HEK293 (cell line): ENCODE measurements around the gene LYPD3.
A peak's percentile ranks its signal among the peaks of the same experiment; 100 is the strongest.

ENCODE experiments used
- CTCF ChIA-PET: fragments of 350-600 bp; formaldehyde crosslinking; extraction: SDS; loops from one replicate; lab custom pipeline; 2021; ENCODE audit warnings: antibody characterized with exemption; lab: Yijun Ruan, JAX
- POLR2A ChIA-PET: fragments of 300-600 bp; formaldehyde crosslinking; extraction: SDS; loops from one replicate; lab custom pipeline; 2020; ENCODE audit warnings: antibody characterized with exemption, inconsistent platforms; lab: Yijun Ruan, JAX
- H3K27ac ChIP-seq: fragments of 200-500 bp; sonication (Bioruptor generic); 2 replicates; pipeline ENCODE4 v1.5.1; 2014; ENCODE audit warnings: low read depth, low read length, control low read depth, inconsistent platforms; ENCODE audit errors: extremely low read depth
- H3K36me3 ChIP-seq, 2 experiments: fragments of 200-500 bp in 1 of 2; sonication (Bioruptor generic) in 1 of 2; 1 replicate in 1 of 2; 2 replicates in 1 of 2; pipeline ENCODE4 v1.5.1; 2014 to 2017; ENCODE audit warnings: inconsistent platforms in 2 of 2, low read length in 2 of 2; ENCODE audit not compliant: control insufficient read depth in 2 of 2, insufficient read depth in 1 of 2
- H3K4me1 ChIP-seq: fragments of 200-500 bp; sonication (Bioruptor generic); 2 replicates; pipeline ENCODE4 v1.5.1; 2014; ENCODE audit warnings: mild to moderate bottlenecking, low read length, inconsistent platforms; ENCODE audit not compliant: control insufficient read depth, insufficient read depth
- H3K4me3 ChIP-seq: 2 replicates; pipeline ENCODE4 v1.5.1; 2011; ENCODE audit warnings: low read depth, mild to moderate bottlenecking, control low read depth, low read length, moderate library complexity
- H3K9me3 ChIP-seq: fragments of 200-500 bp; sonication (Bioruptor generic); 2 replicates; pipeline ENCODE4 v1.5.1; 2014; ENCODE audit warnings: low read depth, low read length, inconsistent platforms; ENCODE audit not compliant: control insufficient read depth, insufficient read depth
- GLIS2 ChIP-seq: fragments of 450-650 bp; formaldehyde crosslinking; IDR thresholded peaks from 2 replicates; pipeline ENCODE4 v1.5.1; 2016; ENCODE audit warnings: missing biosample characterization, missing genetic modification characterization
- IKZF3 ChIP-seq: fragments of 450-650 bp; IDR thresholded peaks from 2 replicates; pipeline ENCODE4 v1.5.0; 2018; ENCODE audit warnings: missing biosample characterization, mild to moderate bottlenecking, missing genetic modification characterization, moderate library complexity
- SALL2 ChIP-seq: fragments of 450-650 bp; formaldehyde crosslinking; IDR thresholded peaks from 2 replicates; pipeline ENCODE4 v1.5.0; 2017; ENCODE audit warnings: missing biosample characterization, mild to moderate bottlenecking, missing genetic modification characterization, borderline replicate concordance
- SP7 ChIP-seq: fragments of 450-650 bp; formaldehyde crosslinking; IDR thresholded peaks from 2 replicates; pipeline ENCODE4 v1.5.1; 2016; ENCODE audit warnings: missing biosample characterization, missing genetic modification characterization
- WT1 ChIP-seq: fragments of 450-650 bp; formaldehyde crosslinking; IDR thresholded peaks from 2 replicates; pipeline ENCODE4 v1.5.1; 2016; ENCODE audit warnings: missing biosample characterization, missing genetic modification characterization
- ZNF114 ChIP-seq: fragments of 450-650 bp; formaldehyde crosslinking; IDR thresholded peaks from 2 replicates; pipeline ENCODE4 v1.5.0; 2017; ENCODE audit warnings: missing biosample characterization, missing genetic modification characterization
- ZNF121 ChIP-seq: fragments of 450-650 bp; formaldehyde crosslinking; IDR thresholded peaks from 2 replicates; pipeline ENCODE4 v1.5.1; 2016; ENCODE audit warnings: missing biosample characterization, missing genetic modification characterization
- ZNF175 ChIP-seq: fragments of 450-650 bp; formaldehyde crosslinking; IDR thresholded peaks from 2 replicates; pipeline ENCODE4 v1.5.1; 2016; ENCODE audit warnings: missing biosample characterization, missing genetic modification characterization
- ZNF239 ChIP-seq: fragments of 450-650 bp; formaldehyde crosslinking; IDR thresholded peaks from 2 replicates; pipeline ENCODE4 v1.5.1; 2016; ENCODE audit warnings: missing biosample characterization, missing genetic modification characterization
- ZNF26 ChIP-seq: fragments of 450-650 bp; formaldehyde crosslinking; IDR thresholded peaks from 2 replicates; pipeline ENCODE4 v1.5.1; 2016; ENCODE audit warnings: missing biosample characterization, missing genetic modification characterization
- ZNF311 ChIP-seq: fragments of 450-650 bp; formaldehyde crosslinking; IDR thresholded peaks from 2 replicates; pipeline ENCODE4 v1.5.1; 2017; ENCODE audit warnings: missing biosample characterization, missing genetic modification characterization, borderline replicate concordance
- ZNF335 ChIP-seq: fragments of 450-650 bp; formaldehyde crosslinking; conservative IDR thresholded peaks from 2 replicates; pipeline ENCODE4 v1.5.1; 2016; ENCODE audit warnings: missing biosample characterization, missing genetic modification characterization
- ZNF362 ChIP-seq: fragments of 450-650 bp; formaldehyde crosslinking; IDR thresholded peaks from 2 replicates; pipeline ENCODE4 v1.5.1; 2016; ENCODE audit warnings: missing biosample characterization, missing genetic modification characterization
- ZNF37A ChIP-seq: fragments of 450-650 bp; IDR thresholded peaks from 2 replicates; pipeline ENCODE4 v1.5.1; 2018; ENCODE audit warnings: missing biosample characterization, missing genetic modification characterization
- ZNF501 ChIP-seq: fragments of 450-650 bp; formaldehyde crosslinking; IDR thresholded peaks from 2 replicates; pipeline ENCODE4 v1.5.1; 2016; ENCODE audit warnings: missing biosample characterization, missing genetic modification characterization
- ZNF518A ChIP-seq: fragments of 450-650 bp; formaldehyde crosslinking; conservative IDR thresholded peaks from 2 replicates; pipeline ENCODE4 v1.5.1; 2016; ENCODE audit warnings: low read depth, missing biosample characterization, missing genetic modification characterization
- ZNF585B ChIP-seq: fragments of 450-650 bp; formaldehyde crosslinking; IDR thresholded peaks from 2 replicates; pipeline ENCODE4 v1.5.1; 2016; ENCODE audit warnings: missing biosample characterization, missing genetic modification characterization
- ZNF747 ChIP-seq: fragments of 450-650 bp; formaldehyde crosslinking; IDR thresholded peaks from 2 replicates; pipeline ENCODE4 v1.5.1; 2016; ENCODE audit warnings: missing biosample characterization, missing genetic modification characterization
- ZNF791 ChIP-seq: fragments of 450-650 bp; formaldehyde crosslinking; IDR thresholded peaks from 2 replicates; pipeline ENCODE4 v1.5.1; 2016; ENCODE audit warnings: missing biosample characterization, missing genetic modification characterization
- ZNF830 ChIP-seq: fragments of 450-650 bp; IDR thresholded peaks from 2 replicates; pipeline ENCODE4 v1.5.0; 2018; ENCODE audit warnings: missing biosample characterization, missing genetic modification characterization, low read depth, mild to moderate bottlenecking, moderate library complexity
- ZXDB ChIP-seq: fragments of 450-650 bp; formaldehyde crosslinking; IDR thresholded peaks from 2 replicates; pipeline ENCODE4 v1.5.1; 2016; ENCODE audit warnings: missing biosample characterization, missing genetic modification characterization
- TF ChIP-seq, protein P1 (sequence below): fragments of 450-650 bp; formaldehyde crosslinking; IDR thresholded peaks from 2 replicates; pipeline ENCODE4 v1.5.1; 2017; ENCODE audit warnings: missing biosample characterization, missing genetic modification characterization

LYPD3 gene

DNA sequence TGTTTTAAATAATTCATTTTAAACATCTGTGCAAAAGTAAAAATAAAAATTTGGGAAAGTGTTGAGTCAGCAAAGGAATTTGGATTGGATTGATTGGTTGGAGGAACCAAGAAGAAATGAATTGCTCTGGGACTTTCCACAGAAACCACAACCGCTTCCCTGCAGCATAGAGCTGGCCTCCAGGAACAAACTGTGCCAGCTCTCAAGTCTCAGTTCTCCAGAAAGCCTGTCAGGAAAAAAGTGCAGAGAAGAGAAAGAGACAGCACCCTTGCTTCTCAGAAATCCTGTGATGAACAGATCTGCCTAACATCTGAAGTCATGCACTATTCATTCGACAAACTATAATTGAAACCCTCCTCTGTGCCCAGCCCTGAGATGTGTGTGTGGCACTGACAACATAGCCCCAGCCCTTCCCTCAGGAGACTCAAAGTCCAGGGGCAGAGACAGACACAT, 14.8 kb downstream of the LYPD3 start:
- no peaks in the 10 kb centered on the region for H3K36me3 ChIP-seq
- TF ChIP-seq ZNF362 (tag by site-specific recombination) (no peak), GLIS2 (tag by site-specific recombination) (no peak), ZNF585B (tag by site-specific recombination) (no peak), WT1 (no peak), ZNF335 (tag by site-specific recombination) (no peak), IKZF3 (no peak), SALL2 (no peak), ZNF501 (tag by site-specific recombination) (no peak), ZNF114 (tag by site-specific recombination) (no peak), ZNF37A (tag by site-specific recombination) (no peak), ZNF175 (tag by site-specific recombination) (no peak), ZNF747 (tag by site-specific recombination) (no peak), ZNF830 (tag by site-specific recombination) (no peak)
- TF ChIP-seq, protein P1, sequence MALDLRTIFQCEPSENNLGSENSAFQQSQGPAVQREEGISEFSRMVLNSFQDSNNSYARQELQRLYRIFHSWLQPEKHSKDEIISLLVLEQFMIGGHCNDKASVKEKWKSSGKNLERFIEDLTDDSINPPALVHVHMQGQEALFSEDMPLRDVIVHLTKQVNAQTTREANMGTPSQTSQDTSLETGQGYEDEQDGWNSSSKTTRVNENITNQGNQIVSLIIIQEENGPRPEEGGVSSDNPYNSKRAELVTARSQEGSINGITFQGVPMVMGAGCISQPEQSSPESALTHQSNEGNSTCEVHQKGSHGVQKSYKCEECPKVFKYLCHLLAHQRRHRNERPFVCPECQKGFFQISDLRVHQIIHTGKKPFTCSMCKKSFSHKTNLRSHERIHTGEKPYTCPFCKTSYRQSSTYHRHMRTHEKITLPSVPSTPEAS (tag by site-specific recombination), result no peak
- POLR2A ChIA-PET, result no interaction called here
- no peaks in the 10 kb centered on the region; the same call in 1 of the 2 replicates for H3K9me3 ChIP-seq
- no peak overlapping the region for H3K27ac ChIP-seq
- H3K4me1 ChIP-seq, result peaks cover 2% of the 10 kb centered on the region; the same call in 1 of the 2 replicates
- CTCF ChIA-PET, result interaction anchor here (0.6 to 1.0 kb wide), 4 partner anchors 8 to 212 kb away, joined by 3 to 4 read pairs (median 4); no protein-coding TSS in a partner anchor
- H3K4me3 ChIP-seq, result no peak overlapping the region

DNA sequence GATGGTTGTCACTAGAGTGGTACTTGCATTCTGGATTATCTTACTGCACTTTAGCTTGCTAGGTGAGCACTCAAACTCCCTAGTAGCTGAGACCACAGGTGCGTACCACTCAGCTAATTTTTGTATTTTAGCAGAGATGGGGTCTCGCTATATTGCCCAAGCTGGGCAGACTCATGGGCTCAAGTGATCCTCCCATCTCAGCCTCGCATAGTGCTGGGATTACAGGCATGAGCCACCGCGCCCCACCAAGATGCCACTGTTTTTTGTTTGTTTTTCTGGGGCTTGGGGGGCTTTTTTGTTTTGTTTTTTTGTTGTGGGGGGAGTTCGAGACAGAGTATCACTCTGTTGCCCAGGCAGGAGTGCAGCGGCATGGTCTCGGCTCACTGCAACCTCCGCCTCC, 17.8 kb downstream of the LYPD3 start:
- TF ChIP-seq ZNF311 (tag by site-specific recombination) (no peak), ZNF121 (tag by site-specific recombination) (peak; percentile 72), ZNF791 (tag by site-specific recombination) (0 out of 2 replicates have a peak, but pooled peaks have one; percentile 17)
- no peak overlapping the region for H3K27ac ChIP-seq
- no peaks in the 10 kb centered on the region; the same call in 1 of the 2 replicates for H3K9me3 ChIP-seq
- no peaks in the 10 kb centered on the region for H3K4me1 ChIP-seq
- POLR2A ChIA-PET, result interaction anchor here (0.7 to 1.6 kb wide), 8 partner anchors 15 to 148 kb away, joined by 3 to 18 read pairs (median 4); partner anchors contain the start of genes IRGQ, PHLDB3 and ZNF575
- H3K4me3 ChIP-seq, result no peak overlapping the region
- no peaks in the 10 kb centered on the region for H3K36me3 ChIP-seq
- CTCF ChIA-PET, result interaction anchor here (0.6 to 12.5 kb wide), 52 partner anchors 13 to 874 kb away, joined by 3 to 749 read pairs (median 6); partner anchors contain the start of genes ETHE1, IRGQ, LYPD3 and PHLDB3

DNA sequence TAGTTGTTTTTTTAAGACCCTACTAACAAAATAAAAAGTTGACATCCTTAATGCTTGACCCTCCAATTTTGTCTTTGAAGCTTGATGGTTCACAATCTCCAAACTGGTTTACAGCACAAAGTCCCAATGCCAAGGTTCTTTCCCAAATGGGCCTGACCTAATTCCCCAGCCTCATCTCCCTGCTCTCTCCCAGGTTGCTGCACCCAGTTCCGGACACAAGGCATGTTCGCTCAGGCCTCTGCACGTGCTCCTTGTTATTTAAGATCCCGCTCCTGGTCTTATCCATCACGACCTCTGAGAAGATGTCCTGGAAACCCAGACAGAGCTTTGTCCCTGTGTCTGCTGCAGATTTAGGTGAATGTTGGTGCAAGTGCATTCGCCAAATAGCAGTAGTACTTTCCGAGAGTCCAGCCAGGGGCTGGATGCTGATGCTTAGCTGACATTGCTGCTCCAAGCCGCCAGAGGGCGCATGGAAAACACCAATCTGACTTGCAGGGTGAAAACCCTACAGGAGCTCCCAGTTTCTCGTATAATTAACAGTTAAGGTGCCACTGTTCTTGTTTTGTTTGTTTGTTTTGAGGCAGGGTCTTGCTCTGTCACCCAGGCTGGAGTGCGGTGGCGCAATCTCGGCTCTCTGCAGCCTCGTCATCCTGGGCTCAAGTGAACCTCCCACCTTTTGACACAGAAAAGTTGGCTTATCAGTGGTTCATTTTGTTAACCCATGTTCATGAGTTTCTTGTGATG, 18.5 kb downstream of the LYPD3 start:
- CTCF ChIA-PET, result interaction anchor here (0.6 to 12.5 kb wide), 65 partner anchors 13 to 875 kb away, joined by 3 to 749 read pairs (median 5); partner anchors contain the start of genes ETHE1, IRGQ, LYPD3 and PHLDB3
- Histone ChIP-seq H3K27ac (no peak overlapping the region), H3K4me3 (no peak overlapping the region), H3K4me1 (no peaks in the 10 kb centered on the region), H3K9me3 (no peaks in the 10 kb centered on the region), H3K36me3 (no peaks in the 10 kb centered on the region; a peak in 1 of 3 replicates)
- POLR2A ChIA-PET, result interaction anchor here (0.6 to 1.6 kb wide), 9 partner anchors 14 to 149 kb away, joined by 3 to 18 read pairs (median 4); partner anchors contain the start of genes IRGQ, PHLDB3 and ZNF575
- TF ChIP-seq ZNF26 (tag by site-specific recombination), result no peak
- no peak for TF ChIP-seq ZNF239 (tag by site-specific recombination)
- peak; percentile 90 for TF ChIP-seq SP7 (tag by site-specific recombination)
- no peak for TF ChIP-seq ZNF175 (tag by site-specific recombination)
- 0 out of 2 replicates have a peak, but pooled peaks have one; percentile 43 for TF ChIP-seq ZXDB (tag by site-specific recombination)
- TF ChIP-seq ZNF518A (tag by site-specific recombination), result no peak
